HEK293T (cell line): Measurements from ENCODE around the gene IGFL3.

ENCODE experiments used
- FOXA1 ChIP-seq: fragments of 450-650 bp; IDR thresholded peaks from 2 replicates; pipeline ENCODE4 v1.6.1; 2016; ENCODE audit warnings: mild to moderate bottlenecking
- FOXM1 ChIP-seq: fragments of 450-650 bp; IDR thresholded peaks from 2 replicates; pipeline ENCODE4 v1.6.1; 2017; ENCODE audit warnings: mild to moderate bottlenecking, borderline replicate concordance

- TF ChIP-seq FOXM1, result no peak
- TF ChIP-seq FOXA1, result no peak
Observed at GRCh38 chr19:46132508-46133100, 8.1 kb upstream of the IGFL3 start.
